DND-41 (cell line): ENCODE results near the gene SLC11A1.

ENCODE experiments used
- ATAC-seq: fragments of 200-7000 bp; cut with Tn5 transposase; 3 replicates; pipeline ENCODE4 v1.9.1; 2021; ENCODE audit warnings: low read depth; ENCODE audit not compliant: insufficient read depth
- DNase-seq: peaks from one replicate; pipeline ENCODE4 v3.0.0-alpha.2; 2020
- H2AFZ ChIP-seq: 2 replicates; pipeline ENCODE4 v1.6.0; 2012; ENCODE audit warnings: low read depth, low read length
- H3K27ac ChIP-seq: 2 replicates; pipeline ENCODE4 v1.5.1; 2012; ENCODE audit warnings: low read length, inconsistent platforms
- H3K27me3 ChIP-seq: fragments of 200-600 bp; sonication (generic); 2 replicates; pipeline ENCODE4 v1.6.0; 2012; ENCODE audit warnings: low read length, mild to moderate bottlenecking, inconsistent platforms; ENCODE audit not compliant: insufficient read depth, poor library complexity
- H3K36me3 ChIP-seq: 2 replicates; pipeline ENCODE4 v1.5.1; 2012; ENCODE audit warnings: low read length, inconsistent platforms; ENCODE audit not compliant: insufficient read depth
- H3K4me1 ChIP-seq: 2 replicates; pipeline ENCODE4 v1.5.1; 2012; ENCODE audit warnings: mild to moderate bottlenecking, low read length; ENCODE audit not compliant: insufficient read depth
- H3K4me2 ChIP-seq: 2 replicates; pipeline ENCODE4 v1.6.0; 2012; ENCODE audit warnings: mild to moderate bottlenecking, moderate library complexity, low read length, inconsistent platforms; ENCODE audit not compliant: insufficient read depth
- H3K4me3 ChIP-seq, 2 experiments: fragments of 200-600 bp in 1 of 2; shearing (Covaris generic) in 1 of 2; 2 replicates each; pipeline ENCODE4 v1.5.1; 2012 to 2016; ENCODE audit warnings: inconsistent platforms in 2 of 2, low read length in 2 of 2, mild to moderate bottlenecking in 2 of 2, low read depth in 1 of 2, moderate library complexity in 1 of 2
- H3K79me2 ChIP-seq: 2 replicates; pipeline ENCODE4 v1.6.0; 2012; ENCODE audit warnings: low read length, inconsistent platforms; ENCODE audit not compliant: insufficient read depth
- H3K9ac ChIP-seq: 2 replicates; pipeline ENCODE4 v1.6.0; 2012; ENCODE audit warnings: low read depth, mild to moderate bottlenecking, inconsistent platforms, low read length, moderate library complexity
- H3K9me3 ChIP-seq: 2 replicates; pipeline ENCODE4 v1.5.1; 2012; ENCODE audit warnings: low read length, moderate library complexity, mild to moderate bottlenecking, inconsistent platforms; ENCODE audit not compliant: insufficient read depth, severe bottlenecking
- H4K20me1 ChIP-seq: 2 replicates; pipeline ENCODE4 v1.6.0; 2012; ENCODE audit warnings: low read length; ENCODE audit not compliant: insufficient read depth
- EZH2 ChIP-seq: IDR thresholded peaks from 3 replicates; pipeline ENCODE4 v1.6.1; 2012; ENCODE audit warnings: borderline replicate concordance, low read depth, mild to moderate bottlenecking, moderate library complexity, low read length, inconsistent platforms; ENCODE audit not compliant: severe bottlenecking
- TF ChIP-seq, protein P1 (sequence below): IDR thresholded peaks from 2 replicates; pipeline ENCODE4 v1.5.1; 2012; ENCODE audit warnings: borderline replicate concordance, low read length, moderate library complexity, mild to moderate bottlenecking; ENCODE audit not compliant: poor library complexity, severe bottlenecking; ENCODE audit errors: extremely low read depth

Gene SLC11A1

DNA sequence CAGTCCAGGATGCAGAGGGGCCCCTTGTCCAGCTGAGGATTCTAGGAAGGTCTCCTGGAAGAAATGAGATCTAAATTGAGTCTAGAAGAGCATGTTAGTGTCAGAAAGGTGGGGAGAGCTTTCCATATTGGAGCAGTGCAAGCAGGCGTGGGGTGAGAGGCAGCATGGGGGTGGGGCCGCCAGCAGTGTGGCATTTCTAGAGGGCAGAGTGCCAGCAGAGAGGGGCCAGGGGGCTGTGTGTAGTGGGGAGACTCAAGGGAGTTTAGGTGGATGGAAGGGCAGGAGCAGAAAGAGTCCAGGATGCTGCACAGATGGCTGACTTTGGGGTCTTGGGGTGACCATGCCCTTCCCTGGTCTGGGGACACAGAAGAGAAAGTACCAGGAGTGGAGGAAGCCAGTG is 39.0 kb downstream of the SLC11A1 start:
- ATAC-seq (no peak), DNase-seq (no peak)
- H3K4me3 ChIP-seq, result no peak overlapping the region
- no peak overlapping the region for H3K27ac ChIP-seq
- H3K9ac ChIP-seq, result no peak overlapping the region
- no peaks in the 10 kb centered on the region for H3K4me1 ChIP-seq
- no peak overlapping the region for H3K4me2 ChIP-seq
- H3K36me3 ChIP-seq, result no peaks in the 10 kb centered on the region
- H3K79me2 ChIP-seq, result no peaks in the 10 kb centered on the region
- no peaks in the 10 kb centered on the region for H3K9me3 ChIP-seq
- H4K20me1 ChIP-seq, result no peaks in the 10 kb centered on the region
- H3K27me3 ChIP-seq, result no peaks in the 10 kb centered on the region
- H2AFZ ChIP-seq, result no peak overlapping the region
- TF ChIP-seq EZH2, result no peak
- TF ChIP-seq, protein P1, sequence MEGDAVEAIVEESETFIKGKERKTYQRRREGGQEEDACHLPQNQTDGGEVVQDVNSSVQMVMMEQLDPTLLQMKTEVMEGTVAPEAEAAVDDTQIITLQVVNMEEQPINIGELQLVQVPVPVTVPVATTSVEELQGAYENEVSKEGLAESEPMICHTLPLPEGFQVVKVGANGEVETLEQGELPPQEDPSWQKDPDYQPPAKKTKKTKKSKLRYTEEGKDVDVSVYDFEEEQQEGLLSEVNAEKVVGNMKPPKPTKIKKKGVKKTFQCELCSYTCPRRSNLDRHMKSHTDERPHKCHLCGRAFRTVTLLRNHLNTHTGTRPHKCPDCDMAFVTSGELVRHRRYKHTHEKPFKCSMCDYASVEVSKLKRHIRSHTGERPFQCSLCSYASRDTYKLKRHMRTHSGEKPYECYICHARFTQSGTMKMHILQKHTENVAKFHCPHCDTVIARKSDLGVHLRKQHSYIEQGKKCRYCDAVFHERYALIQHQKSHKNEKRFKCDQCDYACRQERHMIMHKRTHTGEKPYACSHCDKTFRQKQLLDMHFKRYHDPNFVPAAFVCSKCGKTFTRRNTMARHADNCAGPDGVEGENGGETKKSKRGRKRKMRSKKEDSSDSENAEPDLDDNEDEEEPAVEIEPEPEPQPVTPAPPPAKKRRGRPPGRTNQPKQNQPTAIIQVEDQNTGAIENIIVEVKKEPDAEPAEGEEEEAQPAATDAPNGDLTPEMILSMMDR, result no peak

DNA sequence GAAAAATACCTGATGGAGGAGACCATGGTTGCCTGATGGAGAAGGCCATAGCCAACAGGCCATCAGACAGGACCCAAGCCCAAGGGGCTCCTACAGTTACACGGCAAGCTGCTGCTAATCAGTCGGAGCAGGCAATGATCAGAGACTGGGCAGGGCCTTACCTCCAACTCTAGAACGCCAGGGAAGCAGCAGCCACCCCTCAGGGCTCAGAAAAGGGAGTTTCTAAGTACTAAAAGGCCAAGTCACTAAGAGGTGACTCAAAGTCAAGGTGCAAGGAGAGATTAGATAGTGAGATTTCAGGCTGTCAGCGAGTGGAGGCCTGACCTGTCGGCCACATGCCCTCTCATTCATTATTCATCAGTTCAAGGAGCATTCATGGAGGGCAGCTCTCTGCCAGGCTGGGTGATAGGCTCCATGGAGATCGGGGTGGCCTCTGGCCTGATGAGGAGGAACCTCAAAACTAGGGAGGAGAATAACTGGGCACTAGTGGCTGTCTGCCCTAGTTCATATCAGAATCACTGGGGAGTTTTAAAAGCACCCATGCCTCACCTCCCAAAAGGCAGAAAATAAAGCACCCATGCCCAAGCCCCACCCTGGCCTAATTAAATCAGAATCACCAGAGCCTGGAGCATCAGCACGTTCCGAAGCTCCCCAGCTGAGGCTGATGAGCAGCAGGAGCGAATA is 40.5 kb downstream of the SLC11A1 start:
- no peaks in the 10 kb centered on the region for H3K4me1 ChIP-seq
- no peak for TF ChIP-seq EZH2
- TF ChIP-seq, protein P1, result no peak
- no peaks in the 10 kb centered on the region for H3K36me3 ChIP-seq
- ATAC-seq (no peak), DNase-seq (no peak)
- no peak overlapping the region for H3K4me2 ChIP-seq
- H3K9ac ChIP-seq, result no peak overlapping the region
- H3K4me3 ChIP-seq, result no peak overlapping the region
- no peaks in the 10 kb centered on the region for H4K20me1 ChIP-seq
- H3K9me3 ChIP-seq, result no peaks in the 10 kb centered on the region
- no peaks in the 10 kb centered on the region for H3K27me3 ChIP-seq
- no peak overlapping the region for H3K27ac ChIP-seq
- no peak overlapping the region for H2AFZ ChIP-seq
- no peaks in the 10 kb centered on the region for H3K79me2 ChIP-seq

DNA sequence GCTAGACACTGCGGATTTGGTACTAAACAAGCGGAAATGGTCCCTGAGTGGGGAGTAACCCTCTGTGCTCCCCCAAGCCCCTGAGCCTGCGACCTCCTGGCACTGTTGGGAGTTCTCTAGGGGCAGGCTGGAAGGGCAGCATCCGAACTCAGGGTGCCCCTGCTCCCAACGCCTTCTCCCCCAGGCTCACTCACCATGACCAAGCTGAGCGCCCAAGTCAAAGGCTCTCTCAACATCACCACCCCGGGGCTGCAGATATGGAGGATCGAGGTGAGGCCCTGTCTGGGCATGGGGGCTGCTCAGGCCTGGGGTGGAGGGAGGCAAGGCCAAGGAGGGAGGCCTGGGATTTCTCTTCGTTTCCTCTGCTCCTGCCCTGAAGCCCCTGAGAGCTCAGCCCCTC is 41.5 kb downstream of the SLC11A1 start:
- no peak overlapping the region for H3K27ac ChIP-seq
- H3K9me3 ChIP-seq, result no peaks in the 10 kb centered on the region
- ATAC-seq, result no peak

More for the DNA sequence above, 41.5 kb downstream of the SLC11A1 start:
- Histone ChIP-seq H2AFZ (no peak overlapping the region), H3K4me1 (no peaks in the 10 kb centered on the region), H3K4me3 (no peak overlapping the region), H3K4me2 (no peak overlapping the region), H3K79me2 (no peaks in the 10 kb centered on the region), H4K20me1 (no peaks in the 10 kb centered on the region), H3K36me3 (no peaks in the 10 kb centered on the region), H3K27me3 (no peaks in the 10 kb centered on the region), H3K9ac (no peak overlapping the region)
- DNase-seq, result no peak
- TF ChIP-seq EZH2, result no peak
- TF ChIP-seq, protein P1, result no peak
